EH (cell line): Measurements from ENCODE around the gene CRHR1.
"Not testable (repeated sequence)": the region's sequence is repeated elsewhere in the genome, so short reads cannot be mapped to it uniquely, and the experiment has no call there.

ENCODE experiments used
- DNase-seq: peaks from one replicate; pipeline ENCODE4 v3.0.0-alpha.2; 2015; ENCODE audit warnings: low read depth

Gene CRHR1

DNA sequence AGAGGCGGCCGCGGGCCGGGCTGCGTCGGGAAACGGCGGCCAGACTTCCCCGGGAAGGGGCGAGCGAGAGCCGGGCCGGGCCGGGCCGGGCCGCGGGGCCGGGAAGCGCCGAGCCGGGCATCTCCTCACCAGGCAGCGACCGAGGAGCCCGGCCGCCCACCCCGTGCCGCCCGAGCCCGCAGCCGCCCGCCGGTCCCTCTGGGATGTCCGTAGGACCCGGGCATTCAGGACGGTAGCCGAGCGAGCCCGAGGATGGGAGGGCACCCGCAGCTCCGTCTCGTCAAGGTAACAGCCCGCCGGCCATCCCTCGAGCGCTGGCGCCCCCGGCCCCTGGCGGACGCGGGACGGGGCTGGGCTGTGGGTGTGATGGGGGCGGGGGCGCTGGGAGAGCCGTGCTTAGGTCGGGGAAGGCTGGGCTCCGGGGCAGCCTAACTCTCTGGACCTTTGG lies at the start of gene CRHR1:
CRHR1 (plus strand) TSS at position 28 of the 448 bp plus-strand sequence; CDS start at position 253, 225 bp downstream.
- DNase-seq, result no peak

DNA sequence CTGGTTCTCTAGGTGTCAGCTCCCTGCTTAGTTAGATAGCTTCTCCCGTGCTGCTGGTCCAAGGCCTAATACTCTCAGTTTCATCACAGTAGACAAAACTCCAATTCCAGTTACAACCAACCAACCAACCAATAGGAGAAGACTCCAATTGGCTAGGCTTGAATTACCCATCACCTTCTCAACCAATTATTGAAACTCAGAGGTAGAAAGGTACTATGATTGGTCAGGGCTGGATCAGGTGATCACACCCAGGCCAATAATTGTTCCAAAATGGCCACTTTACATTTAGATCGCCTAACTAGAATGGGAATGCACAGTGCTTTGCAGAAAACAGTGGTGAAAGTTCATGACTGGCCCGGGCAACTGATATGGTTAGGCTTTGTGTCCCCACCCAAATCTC lies 49.5 kb upstream of the CRHR1 start:
- DNase-seq, result no peak

DNA sequence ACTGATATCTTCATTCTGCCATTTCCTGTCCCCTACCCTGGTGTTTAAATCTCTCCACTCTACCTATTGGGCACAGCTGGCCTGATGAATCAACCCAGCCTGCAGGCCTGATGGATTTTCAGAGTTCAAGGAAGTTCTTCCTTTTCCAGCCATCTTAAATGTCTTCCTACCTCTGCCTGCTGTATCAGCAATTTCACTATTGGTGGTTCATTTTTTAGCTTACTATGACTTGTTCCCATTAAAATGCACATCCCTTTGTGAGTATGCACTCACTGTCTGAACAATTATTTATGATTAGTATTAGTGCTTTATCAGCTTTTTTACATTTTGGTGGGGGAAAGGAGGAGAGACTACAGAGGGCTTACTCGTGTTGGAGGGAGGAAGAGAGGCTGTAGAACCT lies 48.6 kb upstream of the CRHR1 start:
- no peak for DNase-seq

DNA sequence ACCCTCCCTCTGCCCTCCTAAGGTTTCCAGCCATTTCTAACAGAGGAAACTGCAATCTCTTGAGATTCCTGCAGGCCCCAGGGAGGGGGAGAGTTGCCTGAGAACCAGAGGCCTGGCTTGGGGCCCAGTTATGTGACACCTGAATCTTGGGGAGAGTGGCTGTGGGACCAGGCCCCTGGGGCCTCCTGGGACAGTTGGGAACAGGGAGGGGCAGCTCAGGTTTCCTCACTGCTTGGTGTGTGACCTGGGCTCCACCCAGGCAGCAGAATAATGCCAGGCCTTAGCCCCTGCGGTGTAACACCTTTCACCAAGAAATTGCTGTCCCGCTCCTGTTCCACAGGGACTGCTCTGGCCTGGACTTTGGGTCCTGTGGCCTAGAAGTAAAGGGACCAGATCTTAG lies 44.3 kb upstream of the CRHR1 start:
- DNase-seq, result no peak

DNA sequence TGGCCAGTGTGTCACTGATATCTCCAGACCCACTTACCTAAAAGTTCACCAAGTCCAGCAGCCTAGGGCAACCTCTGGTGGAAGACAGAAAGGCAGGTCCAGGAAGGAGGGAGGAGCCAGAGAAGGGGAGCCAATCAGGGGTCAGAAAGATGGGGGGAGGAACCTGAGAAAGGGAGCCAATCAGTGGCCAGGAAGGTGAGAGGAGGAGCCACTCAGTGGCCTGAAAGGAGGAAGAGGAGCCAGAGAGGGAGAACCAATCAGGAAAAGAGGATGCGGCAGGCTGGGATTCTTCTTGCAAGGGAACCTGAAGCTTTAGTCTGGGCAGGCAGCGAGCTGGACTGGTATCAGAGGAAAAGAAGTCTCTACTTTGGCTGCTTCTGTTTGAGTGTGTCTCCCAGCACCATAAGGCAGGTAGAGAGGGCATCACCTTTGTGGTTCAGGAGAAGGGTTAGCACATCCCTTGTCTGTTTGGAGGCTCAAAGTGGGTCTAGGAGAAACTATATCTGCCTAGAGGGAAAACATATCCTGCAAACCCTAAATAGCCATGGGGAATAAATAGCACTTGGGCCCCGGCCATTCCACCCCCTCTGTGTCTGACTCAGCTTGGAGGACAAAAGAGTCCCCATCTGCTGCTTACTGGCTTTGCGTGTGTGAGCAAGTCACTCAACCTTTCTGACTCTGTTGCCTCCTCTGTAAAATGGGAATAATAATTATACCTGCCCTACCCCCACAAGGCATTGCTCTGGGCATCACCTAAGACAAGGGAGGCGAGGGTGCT lies 43.4 kb upstream of the CRHR1 start:
- peak; percentile 67 for DNase-seq

DNA sequence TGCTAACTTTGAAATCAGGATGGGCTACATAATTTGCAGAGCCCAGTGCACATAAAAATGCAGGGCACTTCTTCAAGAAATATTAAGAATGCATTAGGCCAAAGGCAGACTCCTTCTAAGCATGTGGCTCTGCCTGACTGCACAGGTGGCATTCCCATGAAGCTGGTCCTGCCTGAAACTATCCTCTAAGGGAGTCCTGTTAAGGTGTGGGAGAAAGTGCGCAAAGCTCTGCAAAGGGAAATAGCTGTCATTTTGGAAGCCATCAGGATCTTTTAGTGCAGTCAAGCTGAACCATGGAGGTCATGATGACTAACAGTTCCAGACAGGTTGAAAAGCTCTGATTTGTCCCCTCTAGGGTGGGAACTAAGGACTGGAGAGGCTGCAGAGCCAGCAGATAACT lies 41.9 kb upstream of the CRHR1 start:
- no peak for DNase-seq

DNA sequence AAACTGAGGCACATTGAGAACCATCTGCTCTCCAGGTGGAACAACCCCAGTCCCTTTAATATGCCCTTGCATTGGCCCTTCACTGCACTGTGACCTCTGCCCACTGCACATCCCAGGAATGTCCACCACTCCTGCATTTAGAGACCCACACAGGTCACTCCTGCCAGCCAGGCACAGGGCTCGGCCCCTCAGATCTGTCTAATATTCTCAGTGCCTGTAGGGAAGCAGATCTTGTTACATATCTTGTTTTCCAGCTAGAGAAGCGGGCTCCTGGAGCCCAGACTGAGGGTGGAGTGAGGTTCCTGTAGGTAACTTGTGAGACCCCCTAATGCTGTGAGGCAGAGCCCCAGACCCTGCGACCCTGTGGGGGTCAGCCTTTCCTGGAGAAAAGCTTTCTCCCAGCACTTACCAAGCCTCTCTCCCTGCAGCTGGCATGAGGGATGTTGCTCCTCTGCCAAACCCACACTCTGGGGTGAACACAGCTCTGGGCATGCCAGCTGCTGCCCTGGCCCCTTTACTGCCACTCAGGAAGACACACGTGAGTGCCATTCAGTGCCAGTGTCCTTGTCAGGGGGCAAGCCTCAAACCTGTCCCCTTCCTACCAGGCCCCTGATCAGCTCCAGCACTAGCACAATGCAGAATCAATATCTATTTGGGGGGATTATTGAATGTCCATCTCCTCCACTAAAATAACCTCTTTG lies 40.3 kb upstream of the CRHR1 start:
- no peak for DNase-seq

DNA sequence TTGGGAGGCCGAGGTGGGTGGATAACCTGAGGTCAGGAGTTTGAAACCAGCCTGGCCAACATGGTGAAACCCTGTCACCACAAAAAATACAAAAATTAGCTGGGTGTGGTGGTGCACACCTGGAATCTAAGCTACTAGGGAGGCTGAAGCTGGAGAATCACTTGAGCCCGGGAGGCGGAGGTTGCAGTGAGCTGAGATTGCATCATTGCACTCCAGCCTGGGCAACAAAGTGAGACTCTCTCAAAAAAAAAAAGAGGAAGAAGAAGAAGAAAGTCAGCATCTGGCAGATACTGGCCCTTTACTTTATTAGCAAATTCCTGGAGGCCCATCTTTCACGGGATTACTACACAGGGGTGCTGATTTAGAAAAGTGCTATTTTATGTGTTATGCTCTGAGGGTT lies 39.3 kb upstream of the CRHR1 start:
- DNase-seq, result not testable (repeated sequence)

DNA sequence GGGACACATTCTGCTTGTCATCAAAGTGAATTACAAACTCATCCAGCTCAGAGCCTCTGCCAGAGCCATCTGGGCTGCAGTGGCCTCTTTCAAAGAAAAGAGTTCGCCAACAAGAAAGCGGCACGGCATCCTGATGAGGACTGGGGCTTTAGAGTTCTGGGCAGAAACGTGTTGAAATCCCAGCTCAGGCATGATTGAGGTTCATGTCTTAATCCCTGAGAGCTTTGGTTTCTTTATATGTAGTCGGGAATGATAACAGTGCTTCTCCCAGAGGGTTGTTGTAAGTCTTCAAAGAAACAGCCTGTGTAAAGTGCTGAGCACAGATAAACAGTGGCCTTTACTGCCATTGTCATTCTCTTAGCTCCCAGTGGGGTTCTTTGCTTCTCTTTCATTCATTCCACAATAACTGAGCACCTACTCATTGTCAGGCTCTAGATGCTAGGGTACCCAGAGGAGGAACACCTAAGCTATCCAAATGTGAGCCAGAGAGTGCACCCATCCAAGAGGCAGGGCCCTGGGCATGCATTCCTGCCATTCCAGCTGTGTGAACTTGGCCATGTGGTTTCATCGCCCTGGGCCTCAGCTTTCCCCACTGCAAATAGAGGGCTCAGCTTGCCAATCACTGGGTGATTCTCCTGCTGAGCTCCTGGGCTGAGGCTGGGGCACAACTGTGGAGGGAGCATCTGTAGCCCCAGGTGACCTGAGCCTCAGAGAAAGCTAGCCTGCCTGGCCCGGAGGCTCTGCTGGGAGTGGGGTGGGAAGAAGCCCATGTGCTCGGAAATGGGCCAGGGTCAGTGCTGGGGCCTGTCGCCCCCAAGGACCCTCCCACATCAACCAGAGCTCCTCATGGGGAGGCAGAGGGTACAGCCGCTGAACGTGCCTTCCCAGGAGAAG lies 38.3 kb upstream of the CRHR1 start:
- DNase-seq, result peak; percentile 4

DNA sequence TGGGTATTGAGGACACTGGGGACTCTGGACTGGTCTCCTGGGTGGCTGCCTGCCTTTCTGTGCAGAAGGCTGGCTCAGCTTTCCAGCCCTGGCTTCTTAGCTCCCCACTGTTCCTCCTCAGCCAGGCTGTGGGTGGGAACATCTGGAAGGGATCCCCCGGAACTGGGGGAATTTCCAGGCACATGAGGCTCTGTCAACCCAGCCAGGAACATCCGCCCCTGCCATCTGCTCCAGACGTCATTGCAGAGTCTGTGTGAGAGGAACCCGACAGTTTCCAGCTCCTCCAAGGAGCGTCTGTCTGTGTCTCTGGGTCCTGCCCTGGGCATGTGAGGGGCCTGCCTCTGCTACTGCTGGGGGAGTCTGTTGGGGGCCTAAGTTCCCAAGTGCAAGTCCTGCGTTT lies 36.2 kb upstream of the CRHR1 start:
- DNase-seq, result no peak

DNA sequence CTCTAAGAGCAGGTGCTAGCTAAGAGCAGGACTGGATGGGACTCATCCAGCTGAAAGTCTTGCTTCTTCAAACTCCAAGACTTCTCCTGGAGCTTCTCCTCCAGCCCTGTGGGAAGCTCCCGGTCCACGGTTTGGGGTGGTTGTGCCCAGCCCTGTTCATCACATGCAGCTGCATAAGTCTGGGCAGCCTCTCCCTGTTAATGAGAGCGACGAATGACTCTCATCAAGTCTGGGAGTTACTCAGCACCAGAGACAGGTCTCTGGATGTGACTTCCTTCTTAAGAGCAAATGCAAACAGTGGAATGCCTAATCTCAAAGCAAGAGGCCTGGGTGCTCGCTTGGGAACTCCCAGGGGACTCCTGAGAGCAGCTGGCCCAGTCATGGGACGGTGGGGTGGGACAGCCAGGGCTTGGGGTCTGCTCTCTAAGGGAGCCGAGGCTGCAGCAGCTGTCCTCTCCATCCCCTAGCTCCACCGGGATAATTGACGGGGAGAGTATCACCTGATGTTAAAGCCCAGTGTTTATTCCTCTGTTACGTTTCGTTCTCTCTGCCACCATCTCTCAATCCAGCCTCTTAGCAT lies 35.3 kb upstream of the CRHR1 start:
- no peak for DNase-seq

DNA sequence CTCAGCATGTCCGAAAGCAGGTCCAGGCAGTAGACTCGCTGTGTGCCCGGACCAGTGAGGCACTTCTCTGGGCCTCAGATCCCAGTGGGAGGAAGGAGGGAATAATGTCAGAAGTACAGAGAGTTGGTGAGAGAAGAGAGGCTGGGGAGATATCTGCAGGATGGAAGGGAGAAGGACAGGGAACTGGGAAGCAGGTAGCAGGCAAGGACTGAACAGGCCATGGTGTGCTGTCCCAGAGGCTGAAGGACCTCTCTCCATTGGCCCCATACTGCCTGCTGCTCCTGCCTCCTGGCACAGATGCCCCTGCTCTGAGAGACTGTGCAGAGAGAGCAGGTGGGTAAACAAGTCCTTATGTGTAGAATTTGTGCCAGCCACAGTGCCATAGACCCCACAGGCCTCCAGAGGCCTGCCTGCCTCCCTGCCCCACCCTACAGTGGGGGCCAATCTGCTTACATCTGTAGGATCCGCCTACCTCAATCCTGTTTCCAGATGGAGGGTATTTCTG lies 34.2 kb upstream of the CRHR1 start:
- no peak for DNase-seq

DNA sequence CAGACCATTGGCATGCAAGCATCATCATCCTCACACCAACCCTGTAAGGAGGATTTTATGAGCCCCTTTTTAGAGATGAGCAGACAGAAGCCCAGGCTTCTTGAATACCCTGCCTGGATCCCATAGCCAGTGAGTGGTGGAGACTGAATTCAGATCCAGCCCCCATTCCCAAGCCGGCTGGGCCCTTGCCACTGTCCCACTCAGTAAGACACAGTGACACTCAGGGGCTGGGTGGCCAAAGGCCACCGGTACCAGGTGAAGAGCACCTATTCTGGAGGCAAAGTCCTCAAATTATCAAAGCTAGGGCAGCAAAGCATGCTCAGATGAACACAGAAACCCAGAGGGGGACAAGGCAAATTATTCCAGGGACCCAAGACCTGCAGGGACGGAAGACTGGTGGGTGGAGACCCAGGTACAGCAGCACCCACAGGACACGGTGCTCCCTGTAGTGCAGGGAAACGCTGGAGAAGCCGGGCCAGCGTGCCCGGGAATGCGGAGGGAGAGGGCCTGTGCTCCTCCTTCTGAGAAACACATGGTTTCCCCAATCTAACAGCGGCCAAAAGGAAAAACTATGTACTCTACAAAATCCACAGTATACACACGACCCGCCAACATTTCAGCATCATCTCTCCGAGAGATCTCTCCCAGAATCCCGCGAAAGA lies 33.2 kb upstream of the CRHR1 start:
- DNase-seq, result no peak

DNA sequence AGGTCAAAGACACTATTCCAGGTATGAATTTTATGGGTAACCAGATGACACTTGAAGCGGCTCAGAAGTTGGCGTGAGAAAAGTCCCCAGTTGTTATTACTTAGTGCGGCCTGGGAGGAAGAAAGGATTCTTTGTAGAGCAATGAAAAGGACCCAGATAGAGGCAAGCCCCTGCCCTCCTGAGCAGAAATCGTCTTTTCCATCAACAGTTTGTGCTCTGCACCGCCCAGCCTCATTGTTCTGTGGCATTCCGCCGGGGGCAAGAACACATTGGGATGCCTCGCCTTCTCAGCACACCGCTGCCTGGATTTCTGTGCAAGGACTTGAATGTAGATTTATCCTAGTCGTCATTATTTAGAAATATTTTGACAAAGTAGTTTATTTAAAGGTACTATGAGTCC lies 32.7 kb upstream of the CRHR1 start:
- no peak for DNase-seq

DNA sequence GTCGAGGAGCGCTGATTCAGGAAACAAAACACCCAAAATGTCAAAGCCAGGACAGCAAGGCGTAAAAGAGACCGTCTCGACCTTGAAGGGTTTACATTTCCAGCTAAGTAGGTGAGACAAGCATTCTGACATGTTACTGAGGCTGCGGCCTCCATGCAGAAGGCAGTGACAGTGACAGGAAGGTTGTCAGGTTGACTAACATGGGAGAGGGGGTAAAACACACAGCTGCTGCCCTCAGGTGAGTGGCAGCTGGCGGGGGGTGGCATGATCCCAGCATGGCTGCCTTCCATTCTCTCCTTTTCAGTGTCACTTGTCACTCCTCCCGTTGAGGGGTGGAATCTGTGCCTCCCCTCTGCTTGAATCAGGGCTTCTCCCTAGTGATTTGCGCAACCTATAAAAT lies 31.9 kb upstream of the CRHR1 start:
- DNase-seq, result no peak

DNA sequence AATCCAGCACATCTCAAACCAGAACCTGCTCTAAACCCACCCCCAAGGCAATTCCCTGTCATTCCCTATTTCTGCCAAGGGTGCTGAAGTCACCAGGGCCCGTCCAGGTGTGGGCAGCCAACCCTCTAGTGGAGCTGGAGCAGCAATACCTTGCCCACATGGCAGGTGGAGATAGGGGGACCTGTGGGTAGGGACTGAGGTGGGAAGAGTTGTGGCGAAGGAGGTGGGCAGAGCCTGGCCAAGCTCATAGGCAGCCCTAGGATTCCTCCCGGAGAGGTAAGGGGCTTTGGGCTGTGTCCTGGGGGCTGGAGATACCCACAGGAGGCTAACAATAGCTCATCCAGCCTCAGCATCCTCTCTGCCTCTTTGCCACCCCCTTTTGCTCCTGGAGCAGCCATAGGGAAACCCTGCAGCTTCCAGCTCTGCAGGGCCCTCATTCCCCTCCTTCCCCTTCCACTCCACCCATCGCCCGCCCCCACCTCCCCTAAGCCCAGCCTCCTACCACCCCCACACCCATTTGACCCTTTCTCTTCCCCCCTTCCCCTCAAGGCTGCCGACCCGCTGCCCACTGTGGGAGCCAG lies 30.4 kb upstream of the CRHR1 start:
- no peak for DNase-seq

DNA sequence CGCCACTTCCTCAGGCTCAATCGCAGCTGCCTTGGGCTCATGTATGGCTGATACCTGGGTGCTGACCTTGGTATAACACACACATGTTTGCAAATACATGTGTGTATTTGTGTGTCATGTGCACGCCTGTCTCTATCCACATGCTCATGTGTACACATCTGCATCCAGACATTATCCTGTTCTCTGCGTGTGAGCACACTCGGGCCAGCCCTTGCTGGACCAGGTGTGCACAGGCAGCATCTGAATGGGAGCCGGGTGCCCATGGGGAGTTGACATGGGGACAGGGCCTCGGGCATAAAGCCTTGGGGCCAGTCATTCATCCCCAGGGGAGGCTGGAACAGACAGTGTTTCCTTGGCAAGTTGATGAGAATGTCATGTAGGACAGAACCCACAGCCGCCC lies 29.1 kb upstream of the CRHR1 start:
- DNase-seq, result no peak

DNA sequence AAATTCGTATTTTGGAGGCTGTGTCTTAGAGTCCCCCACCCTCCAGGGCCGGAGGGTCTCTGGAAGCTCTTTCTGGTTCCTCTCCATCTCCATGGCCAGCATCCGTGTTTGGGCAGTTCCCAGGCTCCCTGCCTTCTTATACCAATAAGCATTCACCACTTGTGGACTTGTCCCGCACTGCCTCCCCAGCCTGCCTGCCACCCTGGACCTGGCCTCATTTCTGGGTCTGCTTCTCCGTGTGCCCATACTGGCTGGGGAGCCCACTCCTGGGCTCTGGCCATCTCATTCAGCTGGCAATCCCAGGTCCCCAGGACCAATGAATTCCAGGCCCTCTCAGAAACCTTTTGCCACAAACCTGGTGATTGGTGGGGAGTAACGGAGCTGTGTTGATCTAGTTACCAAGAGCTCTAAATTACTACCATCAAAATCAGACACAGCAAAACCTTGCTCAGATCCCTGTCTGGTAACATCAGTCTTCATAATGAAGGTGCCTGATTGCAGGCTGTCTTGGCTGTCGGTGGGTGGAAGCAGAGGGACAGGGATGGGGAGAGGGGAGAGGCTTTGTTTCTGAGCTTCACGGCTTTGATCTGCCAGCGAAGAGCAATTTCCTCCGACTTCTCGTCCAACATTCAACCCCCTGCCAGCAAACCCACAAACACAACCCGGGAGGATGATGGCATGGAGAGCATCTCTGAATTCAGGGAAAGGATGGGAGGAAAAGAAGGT lies 27.7 kb upstream of the CRHR1 start:
- DNase-seq, result no peak

DNA sequence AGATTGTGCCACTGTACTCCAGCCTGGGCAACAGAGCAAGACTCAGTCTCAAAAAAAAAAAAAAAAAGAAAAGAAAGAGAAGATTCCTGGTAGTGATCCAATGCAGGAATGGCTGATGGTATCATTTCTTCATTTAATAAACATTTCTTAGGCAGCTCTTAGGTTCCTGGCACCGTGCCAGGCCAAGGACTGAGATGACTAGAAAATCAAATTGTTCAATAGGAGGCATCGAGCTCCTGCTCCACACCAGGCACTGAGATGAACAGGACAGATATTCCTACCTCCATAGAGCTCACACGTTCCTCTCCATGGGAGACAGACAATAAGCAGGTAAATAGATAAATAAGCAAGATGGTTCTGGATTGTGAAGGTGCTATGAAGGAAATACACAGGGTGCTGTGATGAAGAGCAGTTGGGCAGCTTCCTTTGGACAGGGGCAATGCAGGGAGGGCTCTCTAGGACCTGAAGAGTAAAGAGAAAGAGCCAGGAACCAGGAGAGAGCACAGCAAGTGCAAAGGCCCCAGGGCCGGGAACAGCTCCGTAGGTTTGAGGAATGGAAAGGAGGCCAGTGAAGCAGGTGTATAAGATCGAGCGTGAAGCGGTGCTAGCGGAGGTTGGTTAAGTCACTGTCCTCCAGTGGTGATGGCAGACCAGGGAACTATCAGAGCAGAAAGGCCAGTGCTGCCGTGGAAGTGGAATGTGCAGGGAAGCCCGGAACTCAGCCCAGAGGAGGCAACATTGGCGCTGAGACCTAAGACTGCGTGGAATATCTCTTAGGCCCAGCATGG lies 26.5 kb upstream of the CRHR1 start:
- no peak for DNase-seq

DNA sequence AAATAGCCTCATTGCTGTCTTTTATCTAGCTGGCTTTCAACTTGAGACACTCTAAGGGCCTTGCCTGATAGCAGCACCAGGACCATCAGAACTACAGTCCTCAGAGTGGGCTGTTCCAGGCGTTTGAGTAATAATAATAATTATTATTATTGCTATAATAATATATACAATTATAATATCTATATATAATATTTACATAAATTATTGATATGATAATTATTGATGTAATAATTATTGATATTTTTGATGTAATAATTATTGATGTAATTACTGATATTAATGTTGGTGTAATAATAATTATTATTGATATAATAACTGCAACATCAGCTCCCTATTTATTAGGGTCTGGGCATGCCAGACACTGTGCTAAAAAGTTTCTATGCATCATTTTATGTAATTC lies 25.6 kb upstream of the CRHR1 start:
- no peak for DNase-seq
